ENCODE results near the gene ZFPM1.
"Not testable (repeated sequence)": the region's sequence is repeated elsewhere in the genome, so short reads cannot be mapped to it uniquely, and the experiment has no call there.

ZFPM1 gene

GRCh38 chr16:88516601-88517061 is 63.6 kb downstream of the ZFPM1 start:
- no peak for DNase-seq

DNA sequence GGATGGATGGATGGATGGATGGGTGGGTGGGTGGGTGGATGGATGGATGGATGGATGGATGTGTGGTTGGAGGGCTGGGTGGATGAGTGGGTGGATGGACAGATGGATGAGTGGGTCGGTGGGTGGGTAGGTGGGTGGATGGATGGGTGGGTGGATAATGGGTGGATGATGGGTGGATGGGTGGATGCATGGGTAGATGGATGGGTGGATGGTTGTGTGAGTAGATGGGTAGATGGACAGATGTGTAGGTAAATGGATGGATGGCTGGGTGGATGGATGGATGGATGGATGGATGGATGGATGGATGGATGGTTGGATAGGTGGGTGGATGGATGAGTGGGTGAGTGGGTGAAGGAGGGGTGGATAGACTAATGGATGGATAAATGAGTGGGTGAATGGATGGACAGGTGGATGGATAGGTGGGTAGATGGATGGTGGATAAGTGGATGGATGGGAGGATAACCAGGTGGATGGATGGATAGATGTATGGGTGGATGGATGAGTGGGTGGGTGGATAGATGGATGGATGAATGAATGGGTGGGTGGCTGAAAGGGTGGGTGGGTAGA is 64.2 kb downstream of the ZFPM1 start:
- DNase-seq = not testable (repeated sequence)

DNA sequence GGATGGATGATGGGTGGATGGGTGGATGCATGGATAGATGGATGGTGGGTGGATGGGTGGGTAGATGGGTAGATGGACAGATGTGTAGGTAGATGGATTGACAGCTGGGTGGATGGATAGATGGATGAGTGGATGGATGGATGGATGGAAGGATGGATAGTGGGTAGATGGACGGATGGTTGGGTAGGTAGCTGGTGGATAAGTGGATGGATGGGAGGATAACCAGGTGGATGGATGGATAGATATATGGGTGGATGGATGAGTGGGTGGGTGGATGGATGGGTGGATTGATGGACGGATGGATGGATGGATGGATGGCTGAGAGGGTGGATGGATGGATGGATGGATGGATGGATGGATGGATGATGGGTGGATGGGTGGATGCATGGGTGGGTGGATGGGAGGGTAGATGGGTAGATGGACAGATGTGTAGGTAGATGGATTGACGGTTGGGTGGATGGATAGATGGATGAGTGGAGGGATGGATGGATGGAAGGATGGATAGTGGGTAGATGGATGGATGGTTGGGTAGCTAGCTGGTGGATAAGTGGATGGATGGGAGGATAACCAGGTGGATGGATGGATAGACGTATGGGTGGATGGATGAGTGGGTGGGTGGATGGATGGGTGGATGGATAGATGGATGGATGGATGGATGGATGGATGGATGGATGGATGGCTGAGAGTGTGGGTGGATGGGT is 65.5 kb downstream of the ZFPM1 start:
- DNase-seq = not testable (repeated sequence)

DNA sequence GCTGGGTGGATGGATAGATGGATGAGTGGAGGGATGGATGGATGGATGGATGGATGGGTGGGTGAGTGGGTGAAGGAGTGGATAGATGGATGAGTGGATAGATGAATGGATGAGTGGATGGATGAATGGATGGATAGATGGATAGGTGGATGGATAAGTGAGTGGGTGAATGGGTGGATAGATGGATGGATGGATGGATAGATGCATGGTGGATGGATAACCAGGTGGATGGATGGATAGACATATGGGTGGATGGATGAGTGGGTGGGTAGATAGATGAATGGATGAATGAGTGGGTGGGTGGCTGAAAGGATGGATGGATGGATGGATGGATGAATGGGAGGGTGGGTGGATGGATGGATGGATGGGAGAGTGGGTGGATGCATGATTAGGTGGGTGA is 66.2 kb downstream of the ZFPM1 start:
- no peak for DNase-seq

- DNase-seq = no peak
Measured at GRCh38 chr16:88519938-88520653, 67.0 kb downstream of the ZFPM1 start.

DNA sequence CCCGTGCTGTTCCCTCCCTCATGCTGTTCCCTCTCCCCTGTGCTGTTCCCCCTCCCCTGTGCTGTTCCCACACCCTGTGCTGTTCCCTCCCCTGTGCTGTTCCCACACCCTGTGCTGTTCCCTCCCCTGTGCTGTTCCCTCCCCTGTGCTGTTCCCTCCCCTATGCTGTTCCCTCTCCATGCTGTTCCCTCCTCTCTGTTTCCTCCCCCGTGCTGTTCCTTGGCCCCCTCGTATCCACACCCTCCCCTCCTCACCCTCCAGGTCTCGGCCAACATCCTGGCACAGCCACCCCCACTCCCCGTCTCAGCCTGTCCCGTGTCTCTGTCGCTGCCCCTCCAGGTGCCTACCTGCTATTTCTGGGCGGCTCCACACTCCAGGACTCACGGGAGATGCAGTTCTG is 68.6 kb downstream of the ZFPM1 start:
- DNase-seq = no peak

DNA sequence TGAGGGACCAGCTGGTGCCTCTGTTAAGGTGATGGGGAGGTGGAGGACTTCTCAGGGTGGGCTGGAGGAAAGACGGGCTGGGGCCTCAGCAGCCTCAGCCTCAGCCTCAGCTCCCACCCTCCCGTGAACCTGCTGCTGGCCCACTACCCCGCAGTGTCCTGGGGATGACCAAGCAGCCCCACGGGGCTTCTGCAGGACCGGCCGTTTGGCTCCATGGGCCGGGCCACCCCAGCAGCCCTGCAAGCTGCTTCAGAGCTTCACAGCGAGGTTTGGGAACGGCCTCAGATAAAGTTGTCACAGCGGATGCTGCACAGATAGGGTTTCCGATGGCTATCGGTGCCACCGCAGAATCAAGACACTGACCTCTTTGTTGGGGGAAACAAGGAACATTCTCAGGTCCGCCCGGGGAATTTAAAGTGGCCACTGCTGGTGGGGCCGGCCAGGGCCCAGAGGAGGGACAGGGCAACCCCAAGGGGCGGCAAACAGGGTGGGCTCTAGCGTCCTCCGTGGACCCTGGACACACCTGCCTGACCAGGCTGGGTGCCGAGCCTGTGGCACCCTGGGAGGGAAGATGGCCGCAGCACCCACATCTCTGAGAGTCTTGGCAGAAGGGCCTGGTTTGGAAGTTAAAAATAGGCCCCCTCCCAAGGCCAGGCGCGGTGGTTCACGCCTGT is 69.3 kb downstream of the ZFPM1 start:
- DNase-seq = no peak

DNA sequence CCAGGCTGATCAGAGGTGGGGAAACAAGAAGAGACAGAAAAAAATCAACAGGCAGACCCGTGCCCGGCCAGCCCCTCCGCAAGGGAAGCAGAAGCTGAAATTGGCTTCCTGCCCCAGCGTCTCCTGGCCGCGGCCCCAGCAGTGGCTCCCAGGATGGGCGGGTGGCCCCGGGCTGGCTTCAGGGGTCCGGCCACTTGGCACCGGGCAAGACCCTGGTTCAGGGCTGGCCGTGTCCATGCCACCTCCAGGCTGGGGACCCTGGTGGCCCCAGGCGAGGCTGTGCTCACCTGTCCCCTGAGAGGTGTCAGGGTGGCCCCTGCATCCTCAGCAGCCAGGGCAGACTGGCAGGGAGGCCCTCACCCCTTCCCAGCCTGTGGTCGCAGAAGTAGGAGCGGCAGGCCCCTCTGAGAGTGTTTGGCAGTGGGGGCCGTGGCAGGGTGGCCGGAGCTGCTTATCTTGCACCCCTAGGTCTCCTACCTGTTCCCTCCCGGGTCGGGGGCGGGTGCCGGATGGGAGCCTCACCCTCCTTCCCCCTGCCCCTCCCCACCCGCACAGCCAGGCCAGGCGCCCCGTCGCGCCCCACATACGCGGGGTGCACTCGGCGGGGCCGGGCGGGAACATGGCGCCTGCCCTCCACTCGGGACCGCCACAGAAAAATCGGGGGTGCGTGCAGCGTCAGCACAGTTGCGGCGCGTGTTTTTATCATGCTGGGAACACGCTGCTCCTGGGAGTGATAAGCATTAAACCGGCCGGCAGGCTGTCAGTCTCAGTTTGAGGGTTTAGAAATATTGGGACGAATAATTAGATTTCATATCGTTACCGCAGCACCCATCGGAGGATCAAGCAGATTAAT is 70.5 kb downstream of the ZFPM1 start:
- no peak for DNase-seq

- DNase-seq = no peak
Measured at GRCh38 chr16:88524274-88524972, 71.3 kb downstream of the ZFPM1 start.

DNA sequence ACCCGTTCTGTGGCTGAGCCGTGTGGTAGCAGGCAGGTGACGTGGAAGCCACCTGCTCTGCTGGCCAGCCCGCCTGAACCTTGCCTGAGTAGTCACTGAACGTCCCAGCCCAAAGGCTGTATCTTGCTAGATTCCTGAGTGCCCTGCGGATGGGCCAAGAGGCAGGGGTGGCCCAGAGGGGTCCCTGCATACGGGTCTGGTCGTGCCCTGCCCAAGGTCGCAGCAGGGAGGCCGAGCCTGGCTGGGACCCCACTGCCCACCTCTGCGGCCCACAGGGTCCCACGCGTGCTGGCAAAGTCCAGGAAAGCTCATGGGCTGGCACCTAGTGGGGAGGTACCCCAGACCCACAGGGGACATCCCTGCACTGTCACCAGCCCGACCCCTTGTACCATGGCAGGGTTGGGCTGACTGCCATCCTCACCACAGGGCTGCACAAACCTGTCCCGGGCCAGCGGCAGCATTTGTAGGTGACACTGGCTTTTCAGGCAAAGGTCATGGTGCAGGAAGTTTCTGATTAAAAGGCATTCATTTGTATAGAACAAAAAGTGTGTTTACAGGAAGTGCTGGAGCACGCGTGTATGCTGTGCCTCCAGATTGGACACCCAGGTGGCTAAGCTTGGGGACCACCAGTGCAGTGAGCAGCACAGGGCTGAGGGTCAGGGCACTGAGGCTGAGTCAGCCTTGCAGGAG is 72.0 kb downstream of the ZFPM1 start:
- no peak for DNase-seq

DNA sequence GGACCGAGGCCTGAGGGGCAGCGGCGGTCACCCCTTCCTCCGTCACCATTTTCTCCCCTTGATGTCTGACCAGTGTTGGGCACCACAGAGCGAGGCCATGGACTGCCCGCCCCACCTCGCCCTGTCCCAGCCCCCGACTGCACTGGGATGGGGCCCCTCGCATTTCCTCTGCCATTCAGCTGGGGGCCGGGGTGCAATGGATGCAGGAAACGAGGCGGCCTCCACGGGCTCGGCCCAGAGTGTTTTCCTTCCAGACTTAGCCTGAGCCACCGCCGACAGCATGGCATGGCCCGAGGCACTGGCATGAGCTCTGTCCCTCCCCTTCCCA is 72.5 kb downstream of the ZFPM1 start:
- DNase-seq = no peak

- DNase-seq = no peak
Measured at GRCh38 chr16:88526008-88526905, 73.2 kb downstream of the ZFPM1 start.

- DNase-seq = no peak
Measured at GRCh38 chr16:88526906-88527185, 73.8 kb downstream of the ZFPM1 start.

GRCh38 chr16:88527186-88527936 is 74.3 kb downstream of the ZFPM1 start:
- no peak for DNase-seq

DNA sequence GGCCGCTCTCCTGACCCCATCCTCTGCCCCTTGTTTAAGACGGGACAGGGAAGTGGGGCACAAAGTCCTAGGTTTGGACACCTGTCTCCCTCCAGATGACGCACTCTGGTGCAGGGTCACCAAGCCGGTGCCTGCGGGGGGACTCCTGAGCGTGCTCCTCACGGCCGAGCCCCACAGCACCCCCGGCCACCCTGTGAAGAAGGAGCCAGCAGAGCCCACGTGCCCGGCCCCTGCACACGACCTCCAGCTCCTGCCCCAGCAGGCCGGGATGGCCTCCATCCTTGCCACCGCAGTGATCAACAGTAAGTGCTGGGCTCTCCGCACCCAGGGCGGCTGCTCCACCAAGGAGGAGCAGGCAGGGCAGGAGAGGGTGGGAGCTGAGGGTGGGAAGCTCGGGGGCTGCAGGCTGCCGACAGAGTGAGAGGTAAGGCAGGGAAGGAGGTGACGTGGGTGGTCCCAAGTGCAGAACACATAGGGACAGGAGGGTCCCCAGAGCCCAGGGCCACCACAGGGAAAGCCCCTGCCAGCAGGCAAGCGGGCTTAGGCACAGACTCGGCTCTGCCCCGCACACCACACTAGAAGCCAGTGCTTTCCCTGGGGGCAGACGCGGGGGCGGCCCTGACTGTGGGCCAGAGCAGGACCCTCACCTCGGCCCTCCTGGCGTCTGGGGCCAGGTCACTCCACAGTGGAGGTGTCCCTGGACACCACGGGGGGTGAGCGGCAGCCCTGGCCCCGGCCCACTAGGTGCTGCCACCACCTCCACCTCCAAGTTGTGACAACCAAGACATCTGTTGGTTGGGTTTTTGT is 75.1 kb downstream of the ZFPM1 start:
- no peak for DNase-seq

DNA sequence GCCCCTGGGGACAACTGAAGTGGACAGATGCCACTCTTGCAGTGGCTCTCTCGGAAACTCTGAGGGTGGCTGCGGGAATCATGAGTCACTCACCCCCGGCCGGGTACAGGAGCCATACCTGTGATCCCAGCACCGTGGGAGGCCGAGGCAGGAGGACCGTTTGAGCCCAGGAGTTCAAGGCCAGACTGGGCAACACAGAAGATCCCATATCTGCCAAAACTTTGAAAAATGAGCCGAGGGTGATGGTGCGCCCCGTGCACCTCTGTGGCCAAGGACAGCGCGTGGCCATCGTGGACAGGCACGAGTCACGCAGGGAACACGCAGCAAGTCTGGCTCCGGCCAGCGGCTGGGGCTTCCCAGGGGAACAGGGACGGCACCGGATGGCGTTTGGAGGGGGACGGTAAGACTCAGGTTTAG is 75.8 kb downstream of the ZFPM1 start:
- no peak for DNase-seq

DNA sequence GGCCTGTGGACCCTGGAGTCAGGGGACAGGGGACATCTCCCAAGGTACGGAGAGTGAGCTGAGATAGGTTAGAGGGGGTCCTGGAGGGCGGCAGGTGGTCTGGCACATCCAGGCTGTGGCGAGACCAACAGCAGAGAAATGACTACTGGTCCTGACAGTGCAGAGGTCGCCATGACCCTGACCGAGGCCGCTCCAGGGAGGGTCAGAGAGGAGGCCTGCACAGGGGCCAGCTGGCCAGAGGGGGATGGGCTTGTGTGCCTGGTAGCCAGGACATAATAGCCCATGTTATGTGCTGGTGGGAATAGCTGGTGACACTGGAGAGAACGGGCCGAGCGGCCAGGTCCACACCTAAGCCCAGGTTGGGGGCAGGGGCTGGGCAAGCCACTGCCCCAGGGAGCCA is 76.5 kb downstream of the ZFPM1 start:
- DNase-seq = no peak

DNA sequence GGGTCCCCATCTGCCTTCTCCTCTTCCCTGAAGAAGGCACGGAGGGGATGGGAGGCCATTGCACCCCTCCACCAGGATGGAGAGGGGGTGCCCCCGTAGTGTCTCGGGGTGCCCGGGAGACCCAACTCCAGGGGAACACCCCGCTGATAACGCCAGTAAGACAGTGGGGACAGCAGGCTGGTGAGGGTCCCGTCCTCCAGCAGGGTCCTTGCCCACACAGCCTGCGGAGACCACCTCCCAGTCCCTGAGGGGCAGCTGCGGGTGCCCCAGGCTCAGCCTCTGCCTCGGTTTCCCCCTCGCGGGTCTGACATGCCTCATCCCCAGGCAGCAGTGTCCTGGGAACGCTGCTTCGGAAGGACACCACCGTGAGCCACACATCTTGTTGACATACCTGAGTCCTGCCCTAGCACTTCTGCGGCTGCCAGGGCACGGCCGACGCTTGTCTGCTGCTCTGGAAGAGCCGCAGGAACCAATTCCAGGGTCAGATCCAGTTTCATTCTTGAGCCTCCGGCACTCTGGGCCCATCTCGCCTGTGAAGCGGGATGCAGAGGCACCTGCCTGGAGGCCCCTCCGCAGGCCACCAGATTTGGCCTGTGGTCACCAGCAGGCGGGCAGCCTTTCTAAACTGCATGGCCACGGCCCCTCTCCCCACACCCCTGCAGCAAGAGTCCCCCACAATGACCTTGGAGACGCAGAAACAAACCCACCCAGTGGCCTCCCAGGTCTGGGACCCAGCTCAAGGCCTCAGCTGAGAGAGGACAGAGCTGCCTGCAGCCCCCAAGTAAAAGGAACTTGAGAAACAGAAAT is 77.2 kb downstream of the ZFPM1 start:
- no peak for DNase-seq
